HG02763 (cell line): Measurements from ENCODE around the gene OPALIN.
A peak's percentile ranks its signal among the peaks of the same experiment; 100 is the strongest.

ENCODE experiments used
- ATAC-seq: cut with Tn5 transposase; IDR thresholded peaks from one replicate; pipeline ENCODE4 v1.9.1; 2021; ENCODE audit warnings: mild to moderate bottlenecking, moderate library complexity; ENCODE audit not compliant: unreplicated experiment

Gene OPALIN, protein sequence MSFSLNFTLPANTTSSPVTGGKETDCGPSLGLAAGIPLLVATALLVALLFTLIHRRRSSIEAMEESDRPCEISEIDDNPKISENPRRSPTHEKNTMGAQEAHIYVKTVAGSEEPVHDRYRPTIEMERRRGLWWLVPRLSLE

DNA sequence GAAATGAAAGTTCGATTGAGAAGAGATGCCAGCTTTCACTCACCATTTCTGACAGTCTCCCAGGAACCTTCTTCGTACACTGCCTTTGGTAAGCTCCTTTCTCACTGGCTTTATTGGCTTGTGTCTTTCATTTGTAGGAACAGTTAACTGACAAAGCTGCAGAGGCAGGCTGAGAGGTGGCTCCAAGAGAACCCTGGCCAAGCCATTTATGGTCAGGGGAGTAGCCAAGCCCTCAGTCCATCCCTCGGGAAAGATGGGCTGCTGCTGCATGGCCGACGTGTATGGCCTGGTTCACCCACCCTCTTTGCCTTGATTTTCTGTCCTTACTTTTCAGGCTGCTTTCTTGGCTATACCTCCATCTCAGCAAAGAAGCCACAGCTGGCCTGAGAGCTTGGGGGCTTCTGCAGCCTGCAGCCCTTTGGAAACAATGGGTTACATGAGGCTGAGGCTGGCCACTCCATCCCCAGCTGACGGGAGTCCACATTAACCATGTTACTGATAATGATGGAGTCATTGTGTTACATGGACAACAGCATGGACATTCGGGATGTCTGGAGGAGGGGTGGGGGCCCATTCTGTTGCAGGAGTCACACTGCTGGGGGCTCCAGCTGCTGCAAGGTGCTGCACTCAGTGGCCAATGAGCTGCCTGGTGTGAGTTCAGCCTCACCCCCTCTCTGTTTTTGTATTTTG is at the start of gene OPALIN:
TSS of gene OPALIN (minus strand) at position 152 of the 690 bp plus-strand sequence. CDS start at position 46, 106 bp downstream.
- no peak for ATAC-seq

DNA sequence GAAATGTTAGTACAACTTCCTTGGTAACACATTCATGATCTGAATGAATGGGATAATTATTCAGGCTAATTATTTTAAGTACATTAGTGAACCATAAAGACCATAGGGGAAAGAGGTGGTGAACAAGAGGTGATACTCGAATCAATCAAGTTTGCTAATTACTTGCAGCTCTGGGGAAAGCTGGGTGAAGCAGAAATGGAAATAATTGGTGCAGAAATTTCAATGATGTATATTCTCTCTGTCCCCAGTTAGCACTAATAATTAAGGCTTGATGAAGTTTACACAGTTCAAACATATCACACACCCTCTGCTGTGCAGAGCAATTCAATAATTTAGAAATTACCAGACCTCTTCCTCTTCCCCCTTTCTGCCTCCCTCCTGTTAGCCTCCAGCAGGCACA is 49.4 kb upstream of the OPALIN start:
- no peak for ATAC-seq

DNA sequence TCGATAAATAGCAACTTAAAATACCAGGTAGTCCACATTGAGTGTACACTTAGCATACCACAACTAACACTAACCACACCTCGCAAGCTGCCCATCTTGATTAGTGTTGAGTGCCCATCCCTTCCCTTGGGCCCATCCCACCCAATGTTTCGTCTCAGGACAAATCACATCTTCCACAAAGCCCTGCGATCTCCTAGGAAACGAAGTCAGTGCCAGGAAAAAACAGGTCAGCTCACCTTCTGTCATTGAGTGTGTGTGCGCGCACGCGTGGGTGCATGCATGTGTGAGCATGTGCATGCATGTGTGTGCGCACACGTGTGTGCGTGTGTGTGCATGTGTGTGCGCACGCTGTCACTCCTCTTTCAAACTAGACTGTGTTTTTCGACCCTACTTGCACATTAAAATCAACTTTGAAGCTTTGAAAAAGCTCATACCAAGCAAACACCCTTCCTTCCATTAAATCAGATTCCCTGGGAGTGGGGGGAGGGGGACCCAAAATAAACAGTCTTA is 48.8 kb upstream of the OPALIN start:
- no peak for ATAC-seq

DNA sequence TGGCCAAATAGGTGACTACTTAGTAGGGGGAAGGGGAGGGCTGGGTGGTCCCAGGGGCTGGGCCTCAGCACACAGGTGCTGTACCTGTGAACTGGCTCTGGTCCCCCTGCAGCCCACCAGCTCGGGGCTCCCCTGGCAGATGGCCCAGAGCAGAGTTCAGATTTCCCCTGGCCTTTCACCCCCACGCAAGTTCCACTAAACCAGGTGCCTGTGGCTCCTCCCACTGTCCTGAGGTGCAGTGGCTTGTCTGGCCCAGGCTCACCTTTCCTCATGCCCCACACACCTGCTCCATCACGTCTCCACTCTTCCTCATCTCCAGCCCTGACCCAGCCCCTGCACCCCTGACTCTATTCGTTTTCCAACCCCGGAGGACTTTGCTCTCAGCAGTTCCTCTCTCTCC is 47.3 kb upstream of the OPALIN start:
- no peak for ATAC-seq

DNA sequence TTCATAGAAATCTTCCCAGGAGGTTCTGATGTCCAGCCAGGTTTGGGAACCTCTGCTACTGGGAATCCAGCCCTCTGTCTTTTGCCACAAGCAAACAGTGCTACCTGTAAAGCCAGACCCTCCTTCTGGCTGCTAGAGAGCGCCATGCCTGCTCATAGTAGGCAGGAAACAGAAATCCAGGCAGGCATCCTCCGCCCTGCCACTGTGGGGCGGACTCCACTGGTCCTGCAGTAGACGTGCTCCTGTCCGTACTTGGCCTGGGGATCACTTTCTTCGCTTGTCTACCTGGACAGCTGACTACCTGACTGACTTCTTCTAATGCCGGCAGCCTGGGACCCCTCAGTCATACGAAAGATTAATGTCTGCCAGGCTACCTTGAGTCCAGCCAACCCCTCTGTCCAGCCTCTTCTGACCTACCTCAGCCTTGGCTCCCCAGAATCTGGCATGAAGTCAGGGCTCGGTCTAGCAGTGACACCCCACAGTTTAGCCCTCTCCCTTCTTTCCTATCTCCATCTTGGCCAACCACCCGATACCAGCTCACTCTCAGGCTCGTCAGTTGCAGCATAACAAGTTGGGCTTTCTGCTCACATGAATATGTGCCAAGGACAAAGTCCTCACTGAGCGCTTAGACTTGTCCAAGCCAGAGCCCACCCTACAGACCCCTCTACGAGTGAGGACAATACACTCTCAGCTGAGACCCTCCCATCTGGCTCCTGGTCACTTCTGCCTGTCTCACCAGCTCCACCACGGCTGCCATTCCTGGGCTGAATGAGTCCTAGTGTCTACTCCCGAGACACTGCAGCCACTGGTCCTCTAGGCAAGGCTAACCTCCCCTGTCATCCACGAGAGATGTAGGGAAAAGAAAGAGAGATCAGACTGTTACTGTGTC is 43.9 kb upstream of the OPALIN start:
- no peak for ATAC-seq

DNA sequence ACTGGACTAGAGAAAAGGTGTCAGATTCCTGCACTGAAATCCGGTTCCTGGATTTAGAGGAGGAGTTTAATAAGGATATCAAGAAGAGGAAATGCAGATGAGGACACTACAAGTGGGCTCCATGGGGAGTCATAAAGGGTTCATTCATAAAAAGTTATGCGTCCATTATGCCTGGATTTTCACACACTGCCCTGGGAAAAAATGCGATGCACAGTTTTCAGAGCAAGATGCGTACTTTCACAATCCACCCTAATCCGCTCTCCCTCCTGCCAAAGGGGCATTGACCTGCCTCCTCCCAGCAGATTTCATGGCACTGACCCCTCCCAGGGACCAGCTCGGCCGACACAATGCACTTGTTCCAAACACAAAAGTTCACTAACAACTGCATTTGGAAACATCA is 42.2 kb upstream of the OPALIN start:
- no peak for ATAC-seq

DNA sequence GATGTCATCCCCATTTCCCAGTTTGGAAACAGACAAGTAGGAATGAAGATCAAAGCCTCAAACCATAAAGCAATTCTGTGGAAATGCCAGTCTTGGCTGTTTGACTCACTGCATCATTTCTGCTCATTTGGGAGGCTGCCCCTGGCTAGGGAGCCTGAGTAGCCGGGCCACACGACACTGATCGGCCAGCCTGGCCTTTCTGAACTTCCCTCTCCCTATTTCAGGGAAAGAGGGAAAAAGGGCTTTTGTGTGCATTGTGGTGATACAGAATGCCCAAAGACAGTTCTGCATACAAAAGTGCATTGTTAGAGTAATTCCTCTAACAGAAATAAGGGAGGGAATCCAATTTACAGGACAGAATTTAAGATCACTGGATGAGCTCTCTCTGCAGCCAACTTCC is 41.7 kb upstream of the OPALIN start:
- no peak for ATAC-seq

DNA sequence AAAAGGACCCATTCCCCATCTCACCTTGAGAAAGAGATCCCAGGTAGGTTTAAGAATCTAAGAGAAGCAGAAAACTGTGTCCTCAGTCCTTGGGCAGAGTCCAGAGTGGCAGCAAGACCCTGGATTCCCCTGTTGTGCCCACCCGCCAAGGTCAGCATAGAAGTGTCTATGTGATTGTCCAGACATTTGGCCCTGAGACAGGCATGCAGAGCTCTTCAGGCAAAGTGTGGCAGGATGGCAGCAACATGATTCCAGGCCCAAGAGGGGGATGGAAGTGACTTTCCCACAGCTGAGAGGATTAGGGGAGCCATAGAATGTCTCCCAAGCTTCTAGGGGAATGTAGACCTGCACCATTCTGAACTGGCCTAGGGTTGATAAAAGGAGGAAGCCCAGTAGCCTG is 39.1 kb upstream of the OPALIN start:
- ATAC-seq: no peak

DNA sequence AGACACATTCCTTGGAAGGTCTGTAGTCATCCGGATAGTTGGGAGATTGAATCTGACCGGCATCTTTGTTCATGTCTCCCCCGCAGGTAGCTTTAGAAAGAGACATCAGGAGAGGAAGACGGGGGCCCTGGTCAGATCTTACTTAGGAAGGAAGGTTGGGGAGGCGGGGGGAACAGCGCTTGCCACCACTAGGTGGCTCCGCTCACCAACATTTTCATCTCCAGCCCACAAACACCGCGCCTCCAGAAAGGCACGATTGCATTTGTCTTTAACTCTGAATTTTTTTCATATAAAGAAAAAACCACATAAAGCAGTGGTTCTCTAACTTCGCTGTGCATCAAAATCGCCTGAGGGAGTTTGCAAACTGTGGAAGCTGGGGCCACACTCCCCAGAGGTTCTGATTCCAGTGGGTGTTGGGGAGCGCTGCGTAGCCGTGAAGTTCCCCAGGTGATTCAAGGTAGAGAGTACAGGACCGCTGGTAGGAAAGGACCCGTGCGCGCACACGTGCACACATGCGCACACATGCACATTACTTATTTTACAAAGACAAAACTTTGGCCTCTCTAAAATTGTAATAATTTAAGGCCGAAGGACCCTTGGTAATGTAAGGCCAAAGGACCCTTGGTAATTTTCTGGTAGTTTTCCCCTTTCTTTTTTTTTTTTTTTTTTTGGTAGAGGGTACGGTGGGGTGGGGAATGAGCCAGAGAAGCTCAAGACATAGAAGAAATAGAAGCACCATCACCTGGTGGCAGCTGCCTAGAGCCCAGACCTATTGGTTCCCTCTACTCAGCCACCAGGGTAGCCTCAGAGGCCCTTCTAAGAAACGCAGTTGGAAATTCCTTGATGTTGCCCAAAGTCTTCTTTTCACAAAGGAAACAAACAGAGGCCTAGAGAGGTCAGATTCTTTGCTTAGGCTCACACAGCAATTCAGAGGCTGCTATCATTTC is 37.4 kb upstream of the OPALIN start:
- no peak for ATAC-seq

DNA sequence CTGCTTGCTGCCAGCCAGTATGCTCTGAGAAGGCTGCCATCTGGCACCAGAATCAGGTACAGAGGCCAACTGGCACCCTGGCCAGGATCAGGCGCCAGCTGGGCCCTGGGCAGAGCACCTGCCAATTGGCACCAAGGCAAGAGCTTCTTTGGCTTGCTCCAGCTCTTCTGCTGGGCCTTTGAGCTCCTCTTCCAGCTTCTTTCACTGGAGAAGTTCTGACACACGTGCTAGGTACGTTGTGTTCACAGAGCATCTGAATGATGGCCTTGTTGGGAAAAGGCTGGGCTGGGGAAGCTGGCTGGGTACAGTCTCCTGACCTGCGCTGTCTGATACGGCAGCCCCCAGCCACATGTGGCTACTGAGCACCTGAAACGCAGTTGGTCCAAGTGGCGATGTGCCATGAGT is 31.7 kb upstream of the OPALIN start:
- ATAC-seq: no peak

DNA sequence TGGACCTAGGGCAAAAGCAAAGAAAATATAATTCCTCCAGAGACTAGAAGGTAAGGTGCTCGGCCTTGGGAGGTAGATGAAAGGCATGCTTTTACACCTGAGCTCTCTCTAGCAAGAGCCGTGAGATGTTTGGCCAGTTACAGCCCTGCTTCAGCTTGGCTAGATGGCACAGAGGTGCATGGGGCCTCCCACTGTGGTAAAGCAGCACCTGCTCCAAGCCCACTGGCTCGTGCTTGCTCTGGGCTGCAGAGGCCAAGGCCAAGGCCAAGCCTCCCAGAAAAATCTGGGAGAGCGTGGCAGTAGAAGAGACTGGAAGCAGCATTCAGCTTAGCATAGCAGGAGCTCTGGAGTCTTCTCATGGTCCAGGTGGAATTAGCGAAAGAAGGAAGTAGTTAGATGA is 31.0 kb upstream of the OPALIN start:
- no peak for ATAC-seq

DNA sequence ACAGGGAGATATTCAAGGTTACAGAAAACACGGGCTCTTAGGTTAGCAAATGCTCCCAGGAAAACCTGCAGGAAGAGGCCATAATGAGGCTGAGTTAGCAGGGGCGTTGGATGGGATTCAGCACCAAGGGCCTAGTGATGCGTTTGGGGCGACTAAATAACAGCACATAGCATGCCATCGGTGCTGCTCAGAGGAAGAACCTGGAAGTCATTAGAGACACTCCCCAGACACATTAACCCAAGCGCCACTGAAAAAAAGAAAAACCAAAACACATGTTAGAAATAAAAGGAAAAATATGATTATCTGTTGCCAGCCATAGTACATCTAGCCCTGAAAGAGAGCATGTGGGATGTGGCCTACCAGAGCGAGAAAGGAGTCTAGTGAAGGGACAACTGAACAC is 28.8 kb upstream of the OPALIN start:
- ATAC-seq: no peak

DNA sequence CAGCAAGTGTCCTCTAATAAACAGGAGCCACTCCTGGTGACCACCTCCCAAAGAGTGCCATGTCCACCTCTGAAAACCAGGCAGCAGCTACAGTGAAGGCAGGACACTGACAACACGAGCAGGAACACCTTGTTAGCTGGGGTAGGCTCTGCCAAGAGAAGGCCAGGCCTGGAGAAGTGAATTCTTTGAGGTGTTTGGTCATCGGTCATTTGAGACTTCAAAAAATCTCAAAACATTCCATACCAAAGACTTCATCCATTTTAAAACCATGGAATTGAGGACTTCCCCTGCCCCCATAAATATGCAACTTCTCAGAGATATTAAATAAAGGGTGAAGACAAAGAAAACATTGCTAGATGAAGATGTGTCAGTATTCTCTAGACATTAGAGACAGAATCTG is 28.4 kb upstream of the OPALIN start:
- no peak for ATAC-seq

DNA sequence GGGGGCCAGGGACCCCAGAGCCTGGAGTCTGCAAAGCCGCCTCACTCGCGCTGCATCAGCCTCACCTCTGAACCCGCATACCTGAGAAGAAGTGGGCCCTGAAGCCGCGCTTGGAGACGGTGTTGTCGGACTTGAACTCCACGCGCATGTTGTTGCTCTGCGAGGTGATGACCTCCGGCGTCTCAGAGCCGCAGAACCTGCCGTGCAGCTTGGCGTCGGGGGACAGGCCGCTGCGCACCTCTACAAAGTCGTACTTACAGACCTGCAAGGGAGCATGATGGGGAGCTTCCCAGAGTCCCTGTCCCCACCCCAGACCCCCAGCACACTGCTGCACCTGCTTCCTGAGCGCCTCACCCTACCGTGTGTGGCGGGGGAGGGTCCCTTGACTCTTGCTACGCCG is 25.7 kb upstream of the OPALIN start:
- ATAC-seq: no peak

DNA sequence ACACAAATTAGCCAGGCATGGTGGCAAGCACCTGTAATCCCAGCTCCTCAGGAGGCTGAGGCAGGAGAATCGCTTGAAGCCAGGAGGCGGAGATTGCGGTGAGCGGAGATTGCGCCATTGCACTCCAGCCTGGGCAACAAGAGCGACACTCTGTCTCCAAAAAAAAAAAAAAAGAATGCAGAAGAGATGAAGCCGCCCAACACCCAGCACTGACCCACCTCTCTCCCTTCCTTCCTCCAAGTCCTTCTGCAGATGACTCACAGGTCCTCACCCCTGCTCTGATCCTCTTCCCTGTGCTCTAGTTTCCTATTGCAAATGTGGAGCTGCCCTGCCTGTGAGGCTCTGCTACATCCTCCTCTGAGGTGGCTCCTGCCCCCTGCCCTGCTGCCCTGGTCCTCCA is 22.0 kb upstream of the OPALIN start:
- no peak for ATAC-seq

DNA sequence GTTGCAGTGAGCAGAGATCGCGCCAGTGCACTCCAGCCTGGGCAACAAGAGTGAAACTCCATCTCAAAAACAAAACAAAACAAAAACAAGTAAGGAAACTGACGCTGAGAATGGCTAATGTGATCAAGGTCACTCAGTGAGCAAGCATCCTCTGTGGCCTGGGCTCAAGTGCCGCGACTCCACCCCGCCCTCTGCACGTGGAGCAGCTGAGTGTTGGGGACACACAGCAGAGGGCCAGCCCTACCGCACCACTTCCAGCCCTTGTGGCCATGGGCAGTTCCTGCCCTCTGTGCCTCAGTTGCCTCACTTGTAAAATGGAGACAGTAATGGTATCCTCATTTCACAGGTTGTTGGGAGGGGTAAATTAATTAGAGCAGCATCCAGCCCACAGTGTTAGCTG is 21.0 kb upstream of the OPALIN start:
- no peak for ATAC-seq

DNA sequence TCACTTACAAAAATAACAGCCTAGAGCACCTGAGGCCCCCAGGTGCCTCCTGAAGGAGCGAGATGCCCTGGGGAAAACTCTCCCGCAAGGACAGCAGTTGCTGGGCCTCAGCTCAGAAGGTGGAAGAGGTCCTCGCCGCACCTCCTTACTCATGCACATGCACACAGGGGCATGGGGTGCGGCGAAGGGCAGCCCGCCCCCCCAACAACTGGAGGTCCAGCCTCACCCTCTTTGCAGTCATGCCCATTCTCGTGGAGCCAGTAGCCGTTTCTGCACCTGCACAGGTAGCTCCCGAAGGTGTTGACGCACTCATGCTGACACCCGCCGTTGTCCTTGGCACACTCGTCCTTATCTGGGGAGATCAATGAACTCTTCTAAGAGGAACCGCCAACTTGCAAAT is 19.9 kb upstream of the OPALIN start:
- no peak for ATAC-seq

DNA sequence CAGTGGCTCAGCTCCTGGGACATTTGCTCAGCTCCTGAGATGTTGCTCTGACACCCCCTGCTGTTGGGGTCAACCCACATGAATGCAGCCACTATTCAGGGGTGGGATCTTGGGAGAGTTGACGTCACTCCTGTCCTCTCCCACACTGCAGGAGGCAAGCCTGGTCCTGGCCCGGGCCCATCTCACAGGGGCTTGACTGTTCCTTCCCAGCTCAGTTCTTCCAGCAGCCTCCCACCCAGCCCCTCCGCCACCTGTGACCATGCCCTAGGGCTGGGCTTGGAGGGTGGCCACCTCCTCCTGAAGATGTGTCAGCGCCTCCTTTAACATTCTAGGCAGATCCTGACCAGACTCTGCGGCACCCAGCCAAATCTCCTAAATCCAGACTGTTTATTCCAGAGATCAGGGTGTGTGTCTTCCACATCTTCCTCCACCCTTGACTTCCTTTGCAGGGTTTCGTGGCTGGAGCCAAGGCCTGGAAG is 19.1 kb upstream of the OPALIN start:
- no peak for ATAC-seq

DNA sequence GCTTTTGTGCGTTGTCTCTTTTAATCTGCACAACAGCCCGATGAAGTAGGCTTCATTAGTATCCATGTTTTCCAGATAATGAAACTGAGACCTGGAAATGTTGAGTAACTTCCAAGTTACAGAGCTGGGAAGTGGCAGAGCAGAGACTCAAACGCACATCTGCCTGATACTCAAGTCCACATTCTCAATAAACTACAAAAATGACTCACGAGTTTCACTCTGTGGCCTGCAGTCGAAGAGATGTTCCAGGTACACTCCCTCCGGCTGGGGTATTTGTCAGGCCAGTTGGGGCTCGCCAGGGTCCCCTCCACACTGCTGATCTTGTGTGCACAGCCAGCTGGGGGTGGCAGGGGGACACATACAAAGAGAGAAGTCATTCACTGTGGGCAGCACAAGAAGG is 17.7 kb upstream of the OPALIN start:
- ATAC-seq: no peak

DNA sequence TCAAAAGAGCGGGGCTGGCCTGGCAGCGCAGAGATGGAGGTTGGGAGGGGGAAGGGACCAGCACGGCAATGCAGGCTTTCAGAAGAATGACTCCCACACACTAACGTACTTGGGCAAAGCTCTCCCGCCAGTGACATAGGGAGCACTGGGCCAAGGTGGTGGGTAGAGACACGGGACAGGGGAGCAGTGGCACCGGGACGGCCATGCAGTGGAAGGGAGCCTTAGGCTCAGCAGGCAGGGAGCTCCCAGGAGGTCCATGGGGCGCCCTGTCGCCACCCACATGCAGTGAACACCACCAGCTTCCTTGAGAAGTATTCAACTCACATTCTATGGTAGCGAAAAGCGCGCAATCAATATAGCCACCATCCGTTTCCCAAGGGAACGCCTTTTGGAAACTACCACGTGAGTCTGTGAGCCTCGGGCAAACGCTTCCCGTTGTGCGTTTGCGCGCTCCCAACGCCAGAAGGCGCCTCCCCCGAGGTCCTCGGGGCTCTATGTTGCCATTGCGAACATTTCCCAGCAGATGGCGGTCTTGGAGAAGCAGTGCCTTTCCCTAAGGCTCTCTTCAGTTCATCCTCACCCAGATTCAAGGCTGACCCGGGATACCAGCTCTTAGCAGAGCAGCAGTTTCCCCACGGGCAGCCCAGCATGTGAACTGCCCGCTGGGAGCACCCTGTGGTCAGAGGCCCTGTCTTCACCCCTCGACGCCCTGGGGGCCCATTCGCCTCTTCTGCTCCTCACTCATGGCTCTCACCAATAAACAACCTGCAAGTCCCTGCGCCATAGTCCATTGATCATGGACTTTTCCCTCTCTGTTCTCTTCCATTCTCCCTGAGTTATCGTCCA is 16.4 kb upstream of the OPALIN start:
- peak; percentile 69 for ATAC-seq
